ENCODE measurements around the gene GPR107. TPM values are rescaled to one million over a fixed set of nuclear protein-coding genes. Genes with fewer than 3 reads are reported as not detected.

GPR107 gene
- total RNA-seq, 1 donor from 2014 or later = 48.2 TPM

GRCh38 chr9:130110166-130110565 is 56.5 kb downstream of the GPR107 start:
- no peak for DNase-seq (ENCODE audit: low spot score)

GRCh38 chr9:130110596-130111021 is 56.9 kb downstream of the GPR107 start:
- no peak for DNase-seq (ENCODE audit: low spot score)

GRCh38 chr9:130111786-130112537 is 58.3 kb downstream of the GPR107 start:
- no peak for DNase-seq (ENCODE audit: low spot score)

GRCh38 chr9:130112538-130113151 is 58.9 kb downstream of the GPR107 start:
- no peak for DNase-seq (ENCODE audit: low spot score)

GRCh38 chr9:130114741-130115140 is 61.0 kb downstream of the GPR107 start:
- DNase-seq (ENCODE audit: low spot score) = no peak

- no peak for DNase-seq (ENCODE audit: low spot score)
These were observed 62.6 kb downstream of the GPR107 start for GRCh38 chr9:130116346-130116745.

- DNase-seq (ENCODE audit: low spot score) = no peak
These were observed 63.7 kb downstream of the GPR107 start for GRCh38 chr9:130117376-130117775.

- DNase-seq (ENCODE audit: low spot score) = no peak
These were observed 64.3 kb downstream of the GPR107 start for GRCh38 chr9:130117816-130118632.

- no peak for DNase-seq (ENCODE audit: low spot score)
These were observed 65.3 kb downstream of the GPR107 start for GRCh38 chr9:130118841-130119518.

GRCh38 chr9:130119519-130120298 is 66.0 kb downstream of the GPR107 start:
- no peak for DNase-seq (ENCODE audit: low spot score)

- no peak for DNase-seq (ENCODE audit: low spot score)
These were observed 66.5 kb downstream of the GPR107 start for GRCh38 chr9:130120299-130120587.

GRCh38 chr9:130120832-130121231 is 67.1 kb downstream of the GPR107 start:
- DNase-seq (ENCODE audit: low spot score) = no peak

GRCh38 chr9:130122456-130122855 is 68.8 kb downstream of the GPR107 start:
- DNase-seq (ENCODE audit: low spot score) = no peak

GRCh38 chr9:130124085-130124860 is 70.6 kb downstream of the GPR107 start:
- DNase-seq (ENCODE audit: low spot score) = no peak

- DNase-seq (ENCODE audit: low spot score) = no peak
These were observed 73.2 kb downstream of the GPR107 start for GRCh38 chr9:130126721-130127433.

GRCh38 chr9:130128251-130128650 is 74.5 kb downstream of the GPR107 start:
- no peak for DNase-seq (ENCODE audit: low spot score)

- peak; percentile 61 for DNase-seq (ENCODE audit: low spot score)
These were observed 75.2 kb downstream of the GPR107 start for GRCh38 chr9:130128733-130129431.

GRCh38 chr9:130129432-130130061 is 75.8 kb downstream of the GPR107 start:
- DNase-seq (ENCODE audit: low spot score) = no peak

- DNase-seq (ENCODE audit: low spot score) = no peak
These were observed 79.0 kb downstream of the GPR107 start for GRCh38 chr9:130132746-130133145.
